ENCODE results near the gene ALDH2. TPM values are rescaled to one million over a fixed set of nuclear protein-coding genes. Genes with fewer than 3 reads are reported as not detected.

The ALDH2 gene
- polyA plus RNA-seq, 1 donor (not counting 4 experiments of a cell fraction or from before 2014, with no cell fraction given), result 33.8 TPM

DNA sequence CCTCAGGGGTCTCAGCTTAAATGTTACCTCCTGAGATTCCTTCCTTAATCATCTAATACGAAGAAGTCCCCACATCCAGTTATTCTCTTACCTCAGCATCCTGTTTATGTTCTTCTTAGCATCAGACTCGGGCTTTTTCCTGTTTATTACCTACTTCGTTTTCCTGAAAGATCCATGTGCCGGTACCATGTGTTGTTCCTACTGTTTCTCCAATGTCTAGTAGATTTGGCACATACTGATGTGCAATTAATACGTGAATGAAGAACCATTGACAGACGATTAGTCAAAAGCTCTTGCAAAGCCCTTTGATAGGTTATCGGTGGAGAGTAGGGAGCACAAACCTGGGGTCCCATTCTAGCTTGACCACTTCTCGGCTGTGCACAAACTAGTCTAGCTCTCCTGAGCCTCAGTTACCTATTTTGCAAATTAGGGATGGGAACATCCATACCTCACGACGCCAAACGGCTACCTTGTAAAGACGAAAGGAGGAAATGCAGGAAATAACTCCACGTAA is 74.6 kb downstream of the ALDH2 start:
- no peaks in the 10 kb centered on the region for H3K27me3 ChIP-seq (ENCODE audit: control insufficient read depth, extremely low read depth, insufficient read depth, low read length)
- peaks cover 2% of the 10 kb centered on the region for H3K9me1 ChIP-seq (ENCODE audit: control insufficient read depth, extremely low read depth, insufficient read depth, low read length)
- DNase-seq (ENCODE audit: low read depth, low spot score) (no peak), FAIRE-seq (no peak)
- no peak for TF ChIP-seq CTCF (optimal IDR thresholded peaks at IDR 0.05 in 1 of 3, IDR thresholded peaks at IDR 0.05 in 1 of 3, conservative IDR thresholded peaks at IDR 0.05 in 1 of 3; ENCODE audit: extremely low read depth in 1 of 3, insufficient read depth in 2 of 3, low read length in 3 of 3)
- TF ChIP-seq EZH2 (IDR thresholded peaks at IDR 0.05; ENCODE audit: low read length), result no peak
- peak overlapping the region; percentile 88 for H3K27ac ChIP-seq (ENCODE audit: control insufficient read depth, insufficient read depth, low read length)
- no peaks in the 10 kb centered on the region for H3K9me3 ChIP-seq (ENCODE audit: control insufficient read depth, low read depth, low read length)
- H3K36me3 ChIP-seq (ENCODE audit: control insufficient read depth in 2 of 2, extremely low read depth in 1 of 2, insufficient read depth in 2 of 2, low read length in 2 of 2), result peaks cover 3 to 19% of the 10 kb centered on the region in 2 experiments
- dilution Hi-C loops (cut with MboI; ENCODE audit: extremely low pct_ligation_motif_present, low sequenced_read_pairs), result no loop called here
- peak overlapping the region; percentile 97 for H2AFZ ChIP-seq (ENCODE audit: control insufficient read depth, low read length)
- no peaks in the 10 kb centered on the region for H4K20me1 ChIP-seq (ENCODE audit: control insufficient read depth, extremely low read depth, insufficient read depth, low read length)
- H3K79me2 ChIP-seq (ENCODE audit: control insufficient read depth, insufficient read depth, low read length), result peaks cover 64% of the 10 kb centered on the region
- H3K4me1 ChIP-seq (ENCODE audit: control insufficient read depth, extremely low read depth, insufficient read depth, low read length), result peaks cover 7% of the 10 kb centered on the region
- peak overlapping the region; percentile 73 to 78 (median 77) for H3K4me3 ChIP-seq (ENCODE audit: control insufficient read depth in 2 of 3, extremely low read depth in 1 of 3, insufficient read depth in 2 of 3, low read depth in 1 of 3, low read length in 3 of 3)
- H3K9ac ChIP-seq (ENCODE audit: control insufficient read depth, extremely low read depth, insufficient read depth, low read length), result peak overlapping the region; percentile 97
- peak overlapping the region; percentile 59 for H3K4me2 ChIP-seq (ENCODE audit: control insufficient read depth, extremely low read depth, insufficient read depth, low read depth, low read length)

DNA sequence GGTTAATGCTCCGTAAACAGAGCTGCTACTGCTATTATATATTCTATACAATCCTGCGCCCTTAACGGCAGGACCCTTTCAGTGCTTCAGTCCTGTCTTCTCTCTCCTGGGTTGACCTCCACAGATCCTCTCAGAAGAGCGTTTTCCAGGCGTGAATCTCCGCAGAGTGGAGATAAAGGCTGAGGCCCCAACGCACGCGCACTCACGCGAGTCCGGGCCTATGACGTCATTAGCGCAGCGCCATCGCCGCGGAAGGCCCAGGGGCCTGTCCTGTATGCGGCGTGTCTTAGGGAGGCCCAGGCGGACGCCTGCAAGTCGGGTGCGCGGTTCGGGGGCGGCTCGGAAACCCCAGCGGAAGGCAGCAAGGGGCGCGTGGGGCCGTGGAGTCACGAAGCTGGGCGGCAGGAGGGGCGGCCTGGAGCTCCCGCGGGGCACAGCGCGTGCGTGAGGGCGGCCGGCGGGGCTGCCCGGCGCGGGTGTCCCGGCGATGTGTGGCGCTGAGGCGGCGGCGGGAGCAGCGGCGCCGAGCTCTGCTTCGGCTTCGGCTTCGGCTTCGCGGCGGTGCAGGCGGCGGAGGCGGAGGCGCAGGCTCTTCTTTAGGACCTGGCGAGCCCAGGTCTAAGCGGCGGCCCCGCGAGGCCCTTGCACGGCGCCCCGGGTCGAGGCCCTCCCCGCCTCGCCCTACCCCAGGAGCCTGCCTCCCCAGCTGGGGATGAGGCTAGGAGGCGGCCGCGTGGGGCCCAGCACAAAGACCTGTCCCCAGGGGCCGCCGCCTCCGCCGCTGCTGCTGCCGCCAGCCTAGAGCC is 75.2 kb downstream of the ALDH2 start, which contains the start of gene MAPKAPK5:
MAPKAPK5 (plus strand) TSS at position 479 of the 806 bp plus-strand sequence. CDS start 506 bp downstream, outside the sequence.
- no peaks in the 10 kb centered on the region for H3K27me3 ChIP-seq (ENCODE audit: control insufficient read depth, extremely low read depth, insufficient read depth, low read length)
- H3K36me3 ChIP-seq (ENCODE audit: control insufficient read depth in 2 of 2, extremely low read depth in 1 of 2, insufficient read depth in 2 of 2, low read length in 2 of 2), result peaks cover 3 to 19% of the 10 kb centered on the region in 2 experiments
- DNase-seq (ENCODE audit: low read depth, low spot score) (peak; percentile 70), FAIRE-seq (no peak)
- no peaks in the 10 kb centered on the region for H4K20me1 ChIP-seq (ENCODE audit: control insufficient read depth, extremely low read depth, insufficient read depth, low read length)
- dilution Hi-C loops (cut with MboI; ENCODE audit: extremely low pct_ligation_motif_present, low sequenced_read_pairs), result no loop called here
- H3K9ac ChIP-seq (ENCODE audit: control insufficient read depth, extremely low read depth, insufficient read depth, low read length), result peak within 1 kb of the TSS; percentile 97
- H3K4me2 ChIP-seq (ENCODE audit: control insufficient read depth, extremely low read depth, insufficient read depth, low read depth, low read length), result peak within 1 kb of the TSS; percentile 93
- no peak for TF ChIP-seq EZH2 (IDR thresholded peaks at IDR 0.05; ENCODE audit: low read length)
- TF ChIP-seq CTCF (optimal IDR thresholded peaks at IDR 0.05 in 1 of 3, IDR thresholded peaks at IDR 0.05 in 1 of 3, conservative IDR thresholded peaks at IDR 0.05 in 1 of 3; ENCODE audit: extremely low read depth in 1 of 3, insufficient read depth in 2 of 3, low read length in 3 of 3), result no peak
- peak within 1 kb of the TSS; percentile 88 for H3K27ac ChIP-seq (ENCODE audit: control insufficient read depth, insufficient read depth, low read length)
- peaks cover 2% of the 10 kb centered on the region for H3K9me1 ChIP-seq (ENCODE audit: control insufficient read depth, extremely low read depth, insufficient read depth, low read length)
- peak within 1 kb of the TSS; percentile 97 for H2AFZ ChIP-seq (ENCODE audit: control insufficient read depth, low read length)
- peaks cover 7% of the 10 kb centered on the region for H3K4me1 ChIP-seq (ENCODE audit: control insufficient read depth, extremely low read depth, insufficient read depth, low read length)
- peak within 1 kb of the TSS; percentile 73 to 78 (median 77) for H3K4me3 ChIP-seq (ENCODE audit: control insufficient read depth in 2 of 3, extremely low read depth in 1 of 3, insufficient read depth in 2 of 3, low read depth in 1 of 3, low read length in 3 of 3)
- no peaks in the 10 kb centered on the region for H3K9me3 ChIP-seq (ENCODE audit: control insufficient read depth, low read depth, low read length)
- H3K79me2 ChIP-seq (ENCODE audit: control insufficient read depth, insufficient read depth, low read length), result peaks cover 69% of the 10 kb centered on the region

All from keratinocyte (primary cell).